HG02852 (cell line): ENCODE data around the gene C19orf53.

Experiments used
- ATAC-seq: cut with Tn5 transposase; IDR thresholded peaks from one replicate; pipeline ENCODE4 v1.9.1; 2021; ENCODE audit warnings: mild to moderate bottlenecking, moderate library complexity; ENCODE audit not compliant: unreplicated experiment

C19orf53 gene

DNA sequence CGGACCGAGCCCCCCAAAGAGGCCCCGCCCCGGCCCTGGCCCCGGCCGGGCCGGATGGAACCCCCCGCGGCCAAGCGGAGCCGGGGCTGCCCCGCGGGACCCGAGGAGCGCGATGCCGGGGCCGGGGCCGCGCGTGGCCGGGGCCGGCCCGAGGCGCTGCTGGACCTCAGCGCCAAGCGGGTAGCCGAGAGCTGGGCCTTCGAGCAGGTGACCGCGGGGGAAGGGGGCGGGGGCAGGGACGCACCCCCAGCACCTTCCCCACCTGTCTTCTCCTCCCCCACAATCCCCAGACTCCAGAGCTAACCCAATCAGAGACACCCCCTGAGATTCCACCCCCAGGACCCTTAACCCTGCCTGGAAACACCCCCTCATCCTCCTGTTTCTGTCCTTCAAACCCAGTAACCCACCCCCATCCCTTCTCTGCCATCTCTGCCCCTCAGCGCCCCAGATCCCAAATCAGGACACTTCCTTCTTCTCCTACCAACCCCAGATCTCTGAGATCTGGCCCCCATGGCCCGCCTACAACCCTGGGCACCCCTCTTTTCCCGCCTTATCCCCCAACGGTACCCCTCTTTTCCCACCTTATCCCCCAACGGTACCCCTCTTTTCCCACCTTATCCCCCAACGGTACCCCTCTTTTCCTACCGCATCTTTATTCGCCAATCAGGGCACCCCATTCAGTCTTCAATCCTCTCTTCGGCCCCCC is 21.5 kb downstream of the C19orf53 start:
- peak; percentile 30 for ATAC-seq

DNA sequence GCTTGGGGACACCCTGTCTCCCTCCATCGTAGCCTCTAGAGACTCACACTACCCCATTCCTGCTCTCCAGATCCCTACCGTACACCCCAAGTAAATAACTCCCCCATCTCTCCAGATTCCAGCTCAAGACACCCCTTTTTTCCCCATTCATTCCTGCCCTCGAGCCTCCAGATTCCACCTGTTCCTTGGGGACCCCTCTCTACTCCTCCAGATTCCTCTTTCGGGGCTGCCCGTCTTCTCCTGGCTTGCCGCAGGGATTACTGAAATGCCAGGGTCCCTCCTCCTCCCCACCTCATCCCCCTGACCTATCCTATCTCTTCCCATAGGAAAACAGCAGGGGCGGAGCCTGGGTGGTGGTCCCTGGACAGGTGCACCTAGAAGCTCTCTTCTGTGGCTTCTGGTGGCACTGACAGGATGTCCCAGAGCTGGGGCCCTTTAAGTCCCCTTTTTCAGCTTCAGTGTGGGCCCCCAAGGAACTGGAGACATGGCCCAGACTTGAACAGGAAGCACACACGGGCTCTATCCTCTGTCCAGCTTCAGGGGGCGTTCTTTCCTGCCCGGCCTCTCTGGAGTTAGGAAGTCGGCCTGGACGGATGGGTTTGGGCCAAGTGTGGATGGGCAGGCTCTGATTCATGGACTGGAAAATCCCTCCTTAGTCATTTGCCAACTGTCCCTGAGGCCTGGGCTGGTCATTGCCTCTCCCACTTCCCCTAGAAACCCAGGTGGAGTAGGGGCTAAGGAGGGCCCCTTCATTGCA is 22.2 kb downstream of the C19orf53 start:
- ATAC-seq, result no peak

DNA sequence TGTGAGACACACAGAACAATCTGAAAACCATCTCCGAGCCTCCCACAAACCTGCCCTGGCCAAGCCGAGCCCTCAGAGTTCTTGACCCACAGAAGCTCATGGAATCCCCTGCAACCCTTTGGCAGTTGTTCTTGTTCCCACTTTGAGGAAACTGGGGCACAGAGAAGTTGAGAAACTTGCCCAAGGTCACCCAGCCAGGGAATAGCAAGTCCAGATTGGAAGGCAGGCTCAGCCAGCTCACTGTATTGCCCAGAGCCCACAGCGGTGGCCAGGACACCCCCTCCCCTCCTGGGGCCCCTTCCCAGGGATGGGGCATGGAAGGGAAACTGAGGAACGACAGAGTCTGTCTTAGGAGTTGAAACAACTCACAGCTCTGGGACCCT is 22.8 kb downstream of the C19orf53 start:
- no peak for ATAC-seq

DNA sequence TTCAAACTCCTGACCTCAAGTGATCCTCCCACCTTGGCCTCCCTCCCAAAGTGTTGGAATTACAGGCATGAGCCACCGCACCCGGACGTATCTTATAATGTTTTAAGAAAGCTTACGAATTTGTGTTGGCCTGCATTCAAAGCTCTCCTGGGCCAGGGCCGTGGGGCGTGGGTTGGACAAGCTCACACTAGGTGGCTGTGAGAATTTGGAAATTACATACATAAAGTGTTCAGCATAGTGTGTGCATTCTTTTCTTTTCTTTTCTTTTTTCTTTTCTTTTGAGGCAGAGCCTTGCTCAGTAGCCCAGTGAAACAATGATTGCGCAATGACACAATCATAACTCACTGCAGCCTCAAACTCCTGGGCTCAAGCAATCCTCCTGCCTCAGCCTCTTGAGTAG is 23.6 kb downstream of the C19orf53 start:
- no peak for ATAC-seq

DNA sequence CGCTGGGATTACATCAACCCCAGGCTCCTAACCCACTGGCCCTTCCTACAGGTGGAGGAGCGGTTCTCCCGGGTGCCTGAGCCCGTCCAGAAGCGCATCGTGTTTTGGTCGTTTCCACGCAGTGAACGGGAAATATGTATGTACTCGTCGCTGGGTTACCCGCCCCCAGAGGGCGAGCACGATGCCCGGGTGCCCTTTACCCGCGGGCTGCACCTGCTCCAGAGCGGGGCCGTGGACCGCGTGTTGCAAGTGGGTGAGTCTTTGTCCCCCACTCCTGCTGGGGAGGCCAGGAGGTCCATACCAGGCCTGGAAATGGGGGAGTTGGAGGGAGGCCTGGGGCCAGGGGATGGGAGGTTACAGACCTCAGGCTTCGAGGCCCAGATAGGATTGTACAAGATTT is 25.4 kb downstream of the C19orf53 start:
- no peak for ATAC-seq

DNA sequence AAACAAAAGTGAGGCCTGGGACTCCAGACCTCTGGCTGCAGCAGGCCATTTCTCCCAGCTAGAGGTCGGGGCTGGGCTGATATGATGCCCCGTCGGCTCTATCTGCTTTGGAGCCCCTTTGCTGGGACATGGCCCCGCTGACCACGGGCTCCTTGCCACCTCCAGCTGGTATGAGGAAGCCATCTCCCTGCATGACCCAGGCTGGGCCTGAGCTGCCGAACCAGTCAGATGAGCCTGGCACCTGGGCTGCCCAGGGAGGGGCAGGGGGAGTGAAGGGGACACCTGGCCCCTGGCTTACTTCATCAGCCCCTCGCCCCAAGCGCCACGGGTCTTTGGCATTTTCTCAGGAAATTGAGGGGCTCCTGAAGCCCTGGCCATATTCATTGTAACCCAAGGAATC is 28.8 kb downstream of the C19orf53 start:
- no peak for ATAC-seq

DNA sequence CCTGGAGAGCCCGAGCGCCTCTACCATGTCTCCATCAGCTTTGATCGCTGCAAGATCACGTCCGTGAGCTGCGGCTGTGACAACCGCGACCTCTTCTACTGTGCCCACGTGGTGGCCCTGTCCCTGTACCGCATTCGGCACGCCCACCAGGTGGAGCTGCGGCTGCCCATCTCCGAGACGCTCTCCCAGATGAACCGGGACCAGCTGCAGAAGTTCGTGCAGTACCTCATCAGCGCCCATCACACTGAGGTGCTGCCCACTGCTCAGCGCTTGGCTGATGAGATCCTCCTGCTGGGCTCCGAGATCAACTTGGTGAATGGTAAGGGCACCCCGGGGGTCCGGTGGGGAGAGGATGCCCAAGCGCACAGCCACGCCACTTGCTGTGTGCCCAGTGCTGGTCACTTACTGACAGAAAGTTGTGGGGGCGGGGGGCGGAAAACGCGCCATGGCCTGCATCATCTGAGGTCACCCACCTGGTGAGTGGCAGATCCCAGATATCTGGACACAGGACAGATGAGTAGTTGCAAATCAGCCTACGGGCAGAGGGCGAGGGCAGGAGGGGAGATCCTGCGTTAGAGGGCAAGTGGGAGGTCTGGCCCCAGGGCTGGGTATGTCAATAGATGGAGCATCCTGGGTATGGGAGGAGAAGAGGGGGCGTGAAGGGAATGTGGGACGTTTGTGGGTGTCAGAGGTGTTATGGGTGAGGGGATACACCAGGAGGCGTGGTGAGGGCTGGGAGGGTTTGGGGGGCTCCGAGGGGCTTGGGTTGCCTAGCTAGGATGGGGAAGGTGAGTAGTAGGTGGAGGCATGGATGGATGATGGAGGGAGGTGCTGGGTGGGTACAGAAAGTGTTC is 30.8 kb downstream of the C19orf53 start:
- ATAC-seq, result no peak

DNA sequence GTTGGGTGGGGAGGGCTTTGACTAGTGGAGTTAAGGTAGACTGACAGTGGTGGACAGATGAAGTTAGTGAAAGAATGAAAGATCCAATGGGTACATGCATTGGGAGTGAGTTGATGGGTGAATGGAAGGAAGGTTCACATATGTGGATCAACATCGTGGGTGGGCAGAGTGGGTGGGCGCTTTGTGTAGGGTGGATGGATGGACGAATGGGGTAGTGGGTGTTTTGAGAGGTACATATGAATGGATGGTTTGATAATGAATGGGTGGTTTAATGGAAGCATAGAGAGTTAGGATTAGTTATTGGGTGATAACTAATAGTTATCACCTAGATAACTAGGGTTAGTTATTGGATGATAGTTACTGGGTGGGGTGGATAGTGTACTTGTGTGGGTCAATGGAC is 32.5 kb downstream of the C19orf53 start:
- no peak for ATAC-seq

DNA sequence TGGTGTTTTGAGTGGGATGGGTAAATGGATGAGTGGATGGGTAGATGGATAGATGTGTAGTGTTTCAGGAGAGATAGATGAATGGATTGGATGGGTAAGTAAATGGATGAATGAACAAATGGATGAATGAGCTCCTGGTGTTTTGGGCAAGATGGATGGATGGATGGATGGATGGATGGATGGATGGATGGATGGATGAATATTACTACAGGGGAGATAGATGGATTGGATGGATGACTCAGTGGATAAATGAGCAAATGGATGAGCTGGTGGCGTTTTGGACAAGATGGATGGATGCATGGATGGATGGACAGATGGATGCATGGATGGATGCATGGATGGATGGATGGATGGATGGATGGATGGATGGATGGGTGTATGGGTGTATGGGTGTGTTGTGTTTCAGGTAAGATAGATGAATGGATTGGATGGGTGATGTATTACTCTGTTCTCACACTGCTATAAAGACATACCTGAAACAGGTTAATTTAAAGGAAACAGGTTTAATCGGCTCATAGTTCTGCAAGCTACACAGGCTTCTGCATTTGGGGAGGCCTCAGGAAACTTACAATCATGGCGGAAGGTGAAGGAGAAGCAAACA is 33.3 kb downstream of the C19orf53 start:
- ATAC-seq, result no peak

DNA sequence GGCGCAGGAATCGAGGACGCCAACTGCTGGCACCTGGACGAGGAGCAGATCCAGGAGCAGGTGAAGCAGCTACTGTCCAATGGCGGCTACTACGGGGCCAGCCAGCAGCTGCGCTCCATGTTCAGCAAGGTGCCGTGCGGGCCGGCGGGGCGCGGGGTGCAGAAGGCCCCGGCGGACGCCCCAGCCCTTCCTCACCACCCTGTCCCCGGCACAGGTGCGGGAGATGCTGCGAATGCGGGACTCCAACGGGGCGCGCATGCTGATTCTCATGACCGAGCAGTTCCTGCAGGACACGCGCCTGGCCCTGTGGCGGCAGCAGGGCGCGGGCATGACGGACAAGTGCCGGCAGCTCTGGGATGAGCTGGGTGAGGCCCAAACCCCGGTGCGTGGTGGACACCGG is 34.6 kb downstream of the C19orf53 start:
- no peak for ATAC-seq

DNA sequence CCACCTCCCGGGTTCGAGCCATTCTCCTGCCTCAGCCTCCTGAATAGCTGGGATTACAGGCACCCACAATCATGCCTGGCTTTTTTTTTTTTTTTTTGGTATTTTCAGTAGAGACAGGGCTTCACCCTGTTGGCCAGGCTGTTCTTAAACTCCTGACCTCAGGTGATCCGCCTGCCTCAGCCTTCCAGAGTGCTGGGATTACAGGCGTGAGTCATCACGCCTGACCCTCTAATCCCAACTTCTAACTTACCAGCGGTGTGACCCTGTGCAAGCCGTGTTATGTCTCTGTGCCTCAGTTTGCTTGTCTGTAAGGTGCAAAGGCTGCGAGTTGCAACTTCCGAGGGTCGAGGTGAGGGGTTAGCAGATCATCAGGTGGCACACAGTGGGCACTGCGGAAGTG is 38.3 kb downstream of the C19orf53 start:
- no peak for ATAC-seq

DNA sequence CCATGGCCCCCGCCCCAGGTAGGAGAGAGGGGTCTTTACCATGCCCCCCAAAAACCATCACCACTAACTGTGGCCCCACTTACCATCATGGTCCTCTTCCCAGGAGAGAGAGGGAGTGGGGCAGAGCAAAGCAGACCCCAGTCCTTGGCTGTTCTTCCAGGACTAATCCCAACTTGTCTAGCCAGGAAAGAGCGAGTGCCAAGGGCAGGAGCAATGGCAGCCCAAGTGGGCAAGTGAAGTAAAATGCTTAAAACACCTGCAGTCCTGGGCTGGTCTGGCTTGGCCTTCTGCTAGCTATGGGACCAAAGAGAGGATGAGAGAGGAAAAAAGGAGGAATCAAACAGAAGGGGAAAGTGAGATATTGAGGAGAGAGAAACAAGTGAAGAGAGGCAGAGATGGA is 38.9 kb downstream of the C19orf53 start:
- ATAC-seq, result no peak

DNA sequence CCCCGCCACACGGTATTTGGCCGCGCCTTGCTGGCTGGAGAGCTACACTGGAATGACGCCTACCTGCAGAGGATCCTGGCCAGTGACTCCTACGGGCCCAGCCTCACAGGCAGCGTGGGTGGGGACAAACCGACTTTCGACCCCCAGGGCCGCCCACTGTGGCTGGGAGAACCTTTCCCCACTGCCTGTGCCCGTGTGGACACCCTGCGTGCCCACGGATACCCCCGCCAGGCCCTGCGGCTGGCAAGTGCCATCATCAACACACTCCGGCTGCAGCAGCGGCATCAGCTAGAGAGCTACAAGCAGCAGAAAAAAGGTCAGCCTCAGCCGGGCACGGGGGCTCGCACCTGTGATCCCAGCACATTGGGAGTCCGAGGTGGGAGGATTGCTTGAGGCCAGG is 40.3 kb downstream of the C19orf53 start:
- ATAC-seq, result no peak

DNA sequence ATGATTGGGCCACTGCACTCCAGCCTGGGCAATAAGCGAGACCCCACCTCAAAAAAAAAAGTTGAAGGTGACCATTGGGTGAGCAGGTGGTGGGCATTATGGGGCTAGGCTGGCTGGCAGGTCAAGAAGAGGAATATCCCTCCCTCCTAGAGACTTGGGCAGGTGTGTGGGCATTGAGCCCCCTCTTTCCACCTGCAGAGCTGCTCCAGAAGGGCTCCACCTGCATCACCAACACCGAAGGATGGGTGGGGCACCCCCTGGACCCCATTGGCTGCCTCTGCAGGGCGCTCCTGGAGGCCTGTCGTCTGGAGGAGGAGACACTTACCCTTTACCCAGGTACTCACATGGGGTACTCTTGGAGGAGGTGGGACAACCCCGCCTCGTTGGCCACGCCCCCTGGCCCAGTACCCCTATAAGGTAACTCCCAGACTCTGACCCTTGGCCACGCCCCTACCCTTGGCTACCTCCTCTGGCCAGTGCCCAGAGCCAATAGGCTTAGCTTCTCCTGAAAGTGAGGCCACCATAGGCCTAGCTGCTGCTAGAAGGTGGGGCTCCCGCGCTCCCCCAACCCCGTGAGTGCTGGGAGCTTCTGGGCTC is 42.9 kb downstream of the C19orf53 start:
- no peak for ATAC-seq

DNA sequence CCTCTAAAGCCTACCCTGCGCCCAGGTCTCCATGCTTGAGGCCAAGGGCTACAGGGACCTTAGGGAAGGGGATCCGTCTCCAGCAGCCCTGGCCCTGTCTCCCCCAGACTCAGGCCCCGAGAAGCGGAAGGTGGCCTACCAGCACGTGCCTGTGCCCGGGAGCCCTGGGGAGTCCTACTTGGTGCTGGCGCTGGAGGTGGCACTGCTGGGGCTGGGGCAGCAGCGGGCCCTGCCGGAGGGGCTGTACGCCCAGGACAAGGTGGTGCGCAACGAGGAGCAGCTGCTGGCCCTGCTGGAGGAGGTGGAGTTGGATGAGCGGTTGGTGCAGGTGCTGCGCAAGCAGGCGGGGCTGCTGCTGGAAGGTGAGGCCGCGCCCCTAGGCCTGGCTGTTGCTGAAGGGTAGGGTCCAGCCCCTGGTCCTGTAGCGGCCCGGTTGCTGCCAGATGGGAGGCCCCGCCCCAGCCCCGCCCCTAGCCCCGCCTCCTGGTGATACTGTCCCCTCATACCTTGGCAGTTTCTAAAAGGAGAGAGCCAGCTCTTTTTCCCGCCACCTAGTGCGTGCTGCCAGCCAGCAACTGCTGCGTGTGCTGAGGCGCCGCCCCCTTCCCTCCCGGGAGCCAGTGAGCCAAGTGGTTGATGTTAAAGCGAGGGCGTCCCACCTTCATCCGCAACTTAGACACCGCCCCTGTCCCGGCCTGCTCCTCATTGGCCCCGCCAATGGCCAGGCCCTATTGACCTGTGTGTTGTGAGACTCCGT is 43.5 kb downstream of the C19orf53 start:
- ATAC-seq, result no peak

DNA sequence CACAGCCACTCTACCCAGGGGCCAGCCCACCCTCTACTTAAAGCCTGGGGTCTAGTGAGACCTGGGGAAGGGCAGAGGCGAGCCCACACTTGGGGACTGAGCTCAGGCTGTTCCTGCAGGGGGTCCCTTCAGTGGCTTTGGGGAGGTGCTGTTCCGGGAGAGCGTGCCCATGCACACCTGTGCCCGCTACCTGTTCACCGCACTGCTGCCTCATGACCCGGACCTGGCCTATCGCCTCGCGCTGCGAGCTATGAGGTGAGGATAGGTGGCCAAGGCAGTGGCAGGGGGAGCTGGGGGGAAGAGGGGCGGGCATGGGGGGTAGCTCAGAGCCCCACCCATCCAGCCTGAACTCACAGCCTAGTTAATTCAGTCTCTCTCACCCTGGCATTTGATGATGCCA is 45.0 kb downstream of the C19orf53 start:
- no peak for ATAC-seq

DNA sequence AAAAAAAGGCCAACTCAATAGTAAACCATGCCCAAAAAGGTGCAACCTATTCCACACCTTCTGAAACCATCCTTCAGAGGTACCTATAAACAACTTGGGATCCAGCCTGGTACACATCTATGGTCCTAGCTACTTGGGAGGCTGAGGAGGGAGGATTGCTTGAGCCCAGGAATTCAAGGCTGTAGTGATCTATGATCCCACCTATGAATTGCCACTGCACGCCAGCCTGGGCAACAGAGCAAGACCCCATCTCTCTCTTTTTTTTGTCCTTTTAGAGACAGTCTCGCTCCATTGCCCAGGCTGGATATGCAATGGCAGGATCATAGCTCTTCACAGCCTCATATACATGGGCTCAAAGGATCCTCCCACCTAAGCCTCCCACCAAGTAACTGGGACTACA is 47.0 kb downstream of the C19orf53 start:
- ATAC-seq, result no peak

DNA sequence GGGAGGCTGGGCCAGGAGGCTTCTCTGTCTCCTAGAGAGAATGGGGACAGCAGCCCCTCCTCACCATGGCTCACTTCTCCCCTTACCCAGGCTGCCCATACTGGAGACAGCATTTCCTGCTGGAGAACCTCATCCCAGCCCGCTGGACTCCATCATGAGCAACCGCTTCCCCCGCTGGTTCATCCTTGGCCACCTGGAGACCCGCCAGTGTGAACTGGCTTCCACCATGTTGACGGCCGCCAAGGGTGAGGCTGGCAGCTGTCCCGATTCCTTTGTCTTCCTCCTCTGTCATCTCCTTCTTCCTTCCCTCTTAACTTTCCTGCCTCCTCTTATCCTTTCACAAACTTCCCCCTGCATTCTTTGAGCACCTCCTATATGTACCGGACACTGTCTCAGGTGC is 49.0 kb downstream of the C19orf53 start:
- ATAC-seq, result no peak

DNA sequence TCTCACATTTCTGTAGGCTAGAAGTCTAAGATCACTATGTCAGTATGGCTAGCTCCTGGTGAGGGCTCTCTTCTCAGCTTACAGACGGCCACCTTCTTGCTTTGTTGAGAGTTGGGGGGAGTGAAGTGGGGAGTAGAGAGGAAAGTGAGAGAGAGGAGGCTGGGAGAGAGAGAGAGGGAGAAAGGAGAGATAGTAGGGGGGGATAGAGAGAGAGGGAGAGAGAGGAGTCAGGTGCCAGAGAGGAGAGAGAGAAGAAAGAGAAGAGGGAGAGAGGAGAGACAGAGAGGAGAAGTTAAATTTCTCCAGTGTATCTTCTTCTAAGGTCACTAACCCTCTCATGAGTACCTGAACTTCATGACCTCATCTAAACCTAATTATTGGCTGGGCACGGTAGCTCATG is 49.6 kb downstream of the C19orf53 start:
- ATAC-seq, result no peak

DNA sequence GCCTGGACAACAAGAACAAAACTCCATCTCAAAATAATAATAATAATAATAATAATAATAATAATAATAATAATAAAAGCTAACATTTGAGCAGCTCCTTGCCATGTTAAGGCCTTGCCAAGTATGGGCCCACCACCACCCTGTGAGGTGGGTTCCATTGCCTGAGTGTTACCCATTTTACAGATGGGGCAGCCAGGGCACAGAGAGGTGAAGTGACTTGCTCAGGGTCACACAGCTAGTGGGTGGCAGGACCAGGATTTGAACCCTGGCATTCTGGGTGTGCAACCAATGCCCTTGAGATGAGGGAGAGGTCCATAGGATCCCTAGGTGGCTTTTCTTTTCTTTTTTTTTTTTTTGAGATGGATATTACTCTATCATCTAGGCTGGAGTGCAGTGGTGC is 50.4 kb downstream of the C19orf53 start:
- no peak for ATAC-seq
